Measurements from ENCODE around the gene TSPAN3.

Gene TSPAN3

DNA sequence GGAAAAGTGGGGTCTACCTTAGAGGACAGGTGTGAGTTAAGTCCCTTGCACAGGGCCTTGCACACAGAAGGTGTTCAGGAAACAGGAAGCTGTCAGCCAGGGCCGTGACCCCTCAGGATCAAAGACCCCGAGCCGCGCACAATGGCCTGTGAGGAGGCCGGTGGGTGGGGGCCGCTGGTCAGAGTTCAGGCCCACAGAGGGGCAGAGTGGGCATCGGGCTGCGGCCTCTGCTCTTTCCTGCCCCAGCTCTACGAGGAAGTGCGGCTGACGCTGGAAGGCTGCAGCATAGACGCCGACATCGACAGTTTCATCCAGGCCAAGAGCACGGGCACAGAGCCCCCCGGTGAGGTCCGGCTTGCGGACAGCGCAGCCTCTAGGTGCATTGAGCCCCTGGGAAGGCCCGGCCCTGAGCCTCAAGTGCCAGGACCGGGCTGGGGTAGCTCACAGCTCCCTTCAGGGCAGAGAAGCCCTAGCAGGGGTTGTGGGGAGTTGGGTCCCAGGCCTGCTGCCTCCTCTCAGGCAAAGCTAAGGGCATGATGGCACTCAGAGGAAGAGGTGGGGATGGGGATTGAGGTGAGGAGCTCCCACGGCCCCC is 38.8 kb downstream of the TSPAN3 start:
- Histone ChIP-seq H3K9ac (ENCODE audit: low read length) (no peak overlapping the region), H3K79me2 (ENCODE audit: insufficient read depth, low read length) (no peaks in the 10 kb centered on the region), H3K9me2 (replicated peaks; ENCODE audit: insufficient read depth, low read length) (no peaks in the 10 kb centered on the region), H3K4me3 (ENCODE audit: insufficient read depth, low read length, poor library complexity, severe bottlenecking) (no peak overlapping the region), H3F3A (ENCODE audit: insufficient read depth) (no peaks in the 10 kb centered on the region), H3K27me3 (ENCODE audit: low read length) (no peaks in the 10 kb centered on the region), H3K4me2 (ENCODE audit: low read depth, low read length, poor library complexity, severe bottlenecking) (no peak overlapping the region), H3K36me3 (ENCODE audit: low read length) (no peaks in the 10 kb centered on the region), H4K20me1 (ENCODE audit: low read depth, low read length) (no peaks in the 10 kb centered on the region), H2AFZ (ENCODE audit: low read depth, low read length, severe bottlenecking) (no peak overlapping the region), H3K9me3 (ENCODE audit: insufficient read depth, low read length) (no peaks in the 10 kb centered on the region), H3K27ac (ENCODE audit: low read depth, low read length) (no peak overlapping the region)
- TF ChIP-seq CTCF (IDR thresholded peaks at IDR 0.05; ENCODE audit: insufficient read depth, low read length, poor library complexity, severe bottlenecking), result no peak
- TF ChIP-seq EZH2phosphoT487 (conservative IDR thresholded peaks at IDR 0.05; ENCODE audit: low read length), result no peak

- Histone ChIP-seq H3K27ac (ENCODE audit: low read depth, low read length) (no peak overlapping the region), H3F3A (ENCODE audit: insufficient read depth) (no peaks in the 10 kb centered on the region), H3K27me3 (ENCODE audit: low read length) (no peaks in the 10 kb centered on the region), H3K9me2 (replicated peaks; ENCODE audit: insufficient read depth, low read length) (no peaks in the 10 kb centered on the region), H3K4me3 (ENCODE audit: insufficient read depth, low read length, poor library complexity, severe bottlenecking) (no peak overlapping the region), H3K79me2 (ENCODE audit: insufficient read depth, low read length) (no peaks in the 10 kb centered on the region), H2AFZ (ENCODE audit: low read depth, low read length, severe bottlenecking) (no peak overlapping the region), H3K4me2 (ENCODE audit: low read depth, low read length, poor library complexity, severe bottlenecking) (no peak overlapping the region), H4K20me1 (ENCODE audit: low read depth, low read length) (no peaks in the 10 kb centered on the region), H3K36me3 (ENCODE audit: low read length) (no peaks in the 10 kb centered on the region), H3K9me3 (ENCODE audit: insufficient read depth, low read length) (no peaks in the 10 kb centered on the region), H3K9ac (ENCODE audit: low read length) (no peak overlapping the region)
- no peak for TF ChIP-seq EZH2phosphoT487 (conservative IDR thresholded peaks at IDR 0.05; ENCODE audit: low read length)
- TF ChIP-seq CTCF (IDR thresholded peaks at IDR 0.05; ENCODE audit: insufficient read depth, low read length, poor library complexity, severe bottlenecking), result no peak
Observed at GRCh38 chr15:77031376-77032050, 39.4 kb downstream of the TSPAN3 start.

GRCh38 chr15:77030928-77031375 is 40.0 kb downstream of the TSPAN3 start:
- H2AFZ ChIP-seq (ENCODE audit: low read depth, low read length, severe bottlenecking), result no peak overlapping the region
- H3K9ac ChIP-seq (ENCODE audit: low read length), result no peak overlapping the region
- H3K27me3 ChIP-seq (ENCODE audit: low read length), result no peaks in the 10 kb centered on the region
- H3K27ac ChIP-seq (ENCODE audit: low read depth, low read length), result no peak overlapping the region
- H3K79me2 ChIP-seq (ENCODE audit: insufficient read depth, low read length), result no peaks in the 10 kb centered on the region
- H3K36me3 ChIP-seq (ENCODE audit: low read length), result no peaks in the 10 kb centered on the region
- TF ChIP-seq EZH2phosphoT487 (conservative IDR thresholded peaks at IDR 0.05; ENCODE audit: low read length) (no peak), CTCF (IDR thresholded peaks at IDR 0.05; ENCODE audit: insufficient read depth, low read length, poor library complexity, severe bottlenecking) (no peak)
- H4K20me1 ChIP-seq (ENCODE audit: low read depth, low read length), result no peaks in the 10 kb centered on the region
- no peak overlapping the region for H3K4me2 ChIP-seq (ENCODE audit: low read depth, low read length, poor library complexity, severe bottlenecking)
- no peaks in the 10 kb centered on the region for H3F3A ChIP-seq (ENCODE audit: insufficient read depth)
- H3K9me3 ChIP-seq (ENCODE audit: insufficient read depth, low read length), result no peaks in the 10 kb centered on the region
- no peak overlapping the region for H3K4me3 ChIP-seq (ENCODE audit: insufficient read depth, low read length, poor library complexity, severe bottlenecking)
- H3K9me2 ChIP-seq (replicated peaks; ENCODE audit: insufficient read depth, low read length), result no peaks in the 10 kb centered on the region
